Fibroblast of lung (primary cell): ENCODE measurements around the gene EID2B. TPM values are rescaled to one million over a fixed set of nuclear protein-coding genes. Genes with fewer than 3 reads are reported as not detected.

Experiments
- DNase-seq, 2 donors: peaks; one replicate each; pipeline versions ENCODE4 v3.0.0 to v3.0.0-alpha.2; 2010; ENCODE audit warnings: low read depth in 2 of 2
- H2AFZ ChIP-seq: 2 replicates; pipeline ENCODE4 v1.5.1; 2012; ENCODE audit warnings: low read length, control low read depth, inconsistent platforms
- H3K27ac ChIP-seq: 2 replicates; pipeline ENCODE4 v1.5.1; 2011; ENCODE audit warnings: low read length, control low read depth; ENCODE audit not compliant: insufficient read depth
- H3K27me3 ChIP-seq: 2 replicates; pipeline ENCODE4 v1.5.1; 2011; ENCODE audit warnings: mild to moderate bottlenecking, low read length; ENCODE audit not compliant: control insufficient read depth, insufficient read depth
- H3K36me3 ChIP-seq: 2 replicates; pipeline ENCODE4 v1.5.1; 2011; ENCODE audit warnings: low read length; ENCODE audit not compliant: control insufficient read depth, insufficient read depth
- H3K4me1 ChIP-seq: 2 replicates; pipeline ENCODE4 v1.5.1; 2011; ENCODE audit warnings: low read length; ENCODE audit not compliant: control insufficient read depth, insufficient read depth; ENCODE audit errors: extremely low read depth
- H3K4me2 ChIP-seq: 2 replicates; pipeline ENCODE4 v1.5.1; 2011; ENCODE audit warnings: low read length, control low read depth; ENCODE audit not compliant: insufficient read depth; ENCODE audit errors: extremely low read depth
- H3K4me3 ChIP-seq, 4 experiments: fragments of 200-600 bp in 1 of 4; sonication (generic) in 1 of 4; replicated peaks in 1 of 4; 2 replicates each; pipeline ENCODE4 v1.5.1; 2011 to 2016; ENCODE audit warnings: low read length in 4 of 4, low read depth in 3 of 4, mild to moderate bottlenecking in 3 of 4, control low read depth in 2 of 4, inconsistent platforms in 1 of 4, mixed read lengths in 1 of 4; ENCODE audit not compliant: insufficient read depth in 1 of 4; ENCODE audit errors: control extremely low read depth in 1 of 4
- H3K79me2 ChIP-seq: 2 replicates; pipeline ENCODE4 v1.5.1; 2012; ENCODE audit warnings: mild to moderate bottlenecking, low read length, inconsistent platforms; ENCODE audit not compliant: control insufficient read depth, insufficient read depth
- H3K9ac ChIP-seq: 2 replicates; pipeline ENCODE4 v1.5.1; 2011; ENCODE audit warnings: mild to moderate bottlenecking, low read length, control low read depth; ENCODE audit not compliant: insufficient read depth
- H3K9me3 ChIP-seq: 2 replicates; pipeline ENCODE4 v1.5.1; 2012; ENCODE audit warnings: low read depth, low read length; ENCODE audit not compliant: control insufficient read depth, insufficient read depth
- H4K20me1 ChIP-seq: 2 replicates; pipeline ENCODE4 v1.5.1; 2011; ENCODE audit warnings: low read length; ENCODE audit not compliant: control insufficient read depth, insufficient read depth; ENCODE audit errors: extremely low read depth
- CTCF ChIP-seq, 2 donors: IDR thresholded peaks in 1 of 2; conservative IDR thresholded peaks in 1 of 2; 1 replicate in 1 of 2; 2 replicates in 1 of 2; pipeline ENCODE4 v1.5.1; 2011 to 2012; ENCODE audit warnings: low read length in 2 of 2, control low read depth in 1 of 2, inconsistent platforms in 1 of 2, low read depth in 1 of 2, mild to moderate bottlenecking in 1 of 2
- EZH2 ChIP-seq: IDR thresholded peaks from 2 replicates; pipeline ENCODE4 v1.5.1; 2012; ENCODE audit warnings: low read length, control low read depth, mild to moderate bottlenecking; ENCODE audit errors: missing control alignments
- polyA plus RNA-seq, 2 donors: library from polyadenylated mRNA; depleted of rRNA in 1 of 2; stranded (reverse) in 1 of 2; unstranded in 1 of 2; fragments of >200 nt; gene quantifications; 2 replicates each; pipeline ENCODE4 v1.2.1, GENCODE V29; 2011 to 2012; ENCODE audit warnings: missing spikeins in 1 of 2
- total RNA-seq: library from RNA; depleted of rRNA; stranded (reverse); fragments of >200 nt; gene quantifications from 2 replicates; pipeline ENCODE4 v1.2.1, GENCODE V29; 2014

The EID2B gene
- total and polyA plus RNA-seq, 2 donors (not counting 1 experiment from before 2014, with no cell fraction given), result 3.4 to 4.1 TPM

DNA sequence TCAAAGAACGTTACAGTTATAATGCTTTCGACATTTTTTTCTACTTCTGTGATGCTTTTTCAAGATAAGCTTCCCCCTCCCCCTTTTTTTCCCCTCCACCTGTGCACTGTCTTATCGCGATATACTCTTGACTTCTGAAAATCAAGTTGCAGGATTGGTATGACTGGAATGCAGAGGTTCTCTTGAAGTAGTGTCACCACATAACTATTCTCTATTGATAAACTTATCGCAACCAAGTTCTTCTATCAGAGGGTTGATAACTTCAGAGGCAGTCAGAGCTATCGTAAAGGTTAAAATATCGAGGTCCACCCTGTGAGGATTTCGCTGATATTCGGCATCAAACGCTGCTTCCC is 6.5 kb upstream of the EID2B start:
- TF ChIP-seq EZH2 (no peak), CTCF (conservative IDR thresholded peaks at IDR 0.05 in 1 of 2, IDR thresholded peaks at IDR 0.05 in 1 of 2; ENCODE audit: low read depth in 1 of 2, low read length in 2 of 2) (no peak)
- Histone ChIP-seq H3K9me3 (no peaks in the 10 kb centered on the region), H3K4me3 (peak overlapping the region; percentile 84 to 95 (median 89)), H3K4me2 (peak overlapping the region; percentile 71), H3K4me1 (peaks cover 5% of the 10 kb centered on the region), H4K20me1 (no peaks in the 10 kb centered on the region), H3K79me2 (peaks cover 13% of the 10 kb centered on the region), H3K9ac (peak overlapping the region; percentile 95), H3K36me3 (no peaks in the 10 kb centered on the region), H3K27ac (peak overlapping the region; percentile 90), H3K27me3 (peaks cover 7% of the 10 kb centered on the region), H2AFZ (peak overlapping the region; percentile 79)
- peak in 1 of 2 donors; percentile 74 for DNase-seq

- no peak overlapping the region for H3K9ac ChIP-seq
- no peak for DNase-seq
- no peaks in the 10 kb centered on the region for H3K36me3 ChIP-seq
- no peaks in the 10 kb centered on the region for H4K20me1 ChIP-seq
- H2AFZ ChIP-seq, result no peak overlapping the region
- no peaks in the 10 kb centered on the region for H3K27me3 ChIP-seq
- TF ChIP-seq EZH2 (no peak), CTCF (conservative IDR thresholded peaks at IDR 0.05 in 1 of 2, IDR thresholded peaks at IDR 0.05 in 1 of 2; ENCODE audit: low read depth in 1 of 2, low read length in 2 of 2) (no peak)
- H3K79me2 ChIP-seq, result peaks cover 23% of the 10 kb centered on the region
- no peak overlapping the region for H3K27ac ChIP-seq
- H3K4me3 ChIP-seq, result no peak overlapping the region
- no peak overlapping the region for H3K4me2 ChIP-seq
- H3K4me1 ChIP-seq, result peaks cover 6% of the 10 kb centered on the region
- H3K9me3 ChIP-seq, result no peaks in the 10 kb centered on the region
Observed at GRCh38 chr19:39533791-39534190, 1.1 kb upstream of the EID2B start.

DNA sequence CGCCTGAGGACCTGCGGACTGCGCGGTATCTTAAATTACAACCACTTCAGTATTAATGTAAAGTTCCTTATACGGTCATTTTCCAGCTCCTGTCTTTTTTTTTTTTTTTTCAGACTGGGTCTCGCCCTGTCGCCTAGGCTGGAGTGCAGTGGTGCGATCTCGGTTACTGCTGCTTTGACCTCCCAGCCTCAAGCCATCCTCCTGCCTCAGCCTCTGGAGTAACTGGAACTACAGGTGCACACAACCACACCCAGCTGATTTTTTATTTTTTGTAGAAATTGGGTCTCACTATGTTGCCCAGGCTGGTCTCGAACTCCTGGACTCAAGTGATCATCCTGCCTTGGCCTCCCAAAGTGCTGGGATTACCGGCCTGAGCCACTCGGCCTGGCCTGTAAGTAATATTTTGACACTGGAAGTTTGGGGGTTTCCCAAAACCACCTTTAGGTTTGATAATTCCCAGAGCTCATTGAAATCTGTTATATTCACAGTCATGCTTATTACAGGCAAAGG is 406 bp upstream of the EID2B start:
- TF ChIP-seq CTCF (conservative IDR thresholded peaks at IDR 0.05 in 1 of 2, IDR thresholded peaks at IDR 0.05 in 1 of 2; ENCODE audit: low read depth in 1 of 2, low read length in 2 of 2) (no peak), EZH2 (no peak)

More for the DNA sequence above, 406 bp upstream of the EID2B start:
- H3K4me2 ChIP-seq, result no peak overlapping the region
- no peak for DNase-seq
- H3K27ac ChIP-seq, result no peak overlapping the region
- no peak overlapping the region for H3K9ac ChIP-seq
- H3K79me2 ChIP-seq, result peaks cover 17% of the 10 kb centered on the region
- no peaks in the 10 kb centered on the region for H3K27me3 ChIP-seq
- H2AFZ ChIP-seq, result no peak overlapping the region
- no peaks in the 10 kb centered on the region for H4K20me1 ChIP-seq
- H3K36me3 ChIP-seq, result no peaks in the 10 kb centered on the region
- H3K4me3 ChIP-seq, result peak overlapping the region in 1 of 4 experiments; percentile 95
- H3K4me1 ChIP-seq, result peaks cover 2% of the 10 kb centered on the region
- no peaks in the 10 kb centered on the region for H3K9me3 ChIP-seq
